ENCODE results near the gene DGKD.

- TF ChIP-seq GATA2 (IDR thresholded peaks at IDR 0.05; ENCODE audit: low read depth, low read length) (no peak), GATA3 (IDR thresholded peaks at IDR 0.05; ENCODE audit: low read depth, low read length) (no peak)
Observed at GRCh38 chr2:233353769-233354499, at the start of gene DGKD.

All from SH-SY5Y (cell line).